ES-I3 (cell line): Measurements from ENCODE around the gene TRAP1.
A peak's percentile ranks its signal among the peaks of the same experiment; 100 is the strongest.

Experiments
- H3K36me3 ChIP-seq: 2 replicates; pipeline ENCODE4 v1.6.1; 2013; ENCODE audit warnings: mild to moderate bottlenecking, low read length, control low read depth, moderate library complexity; ENCODE audit not compliant: insufficient read depth
- H3K4me1 ChIP-seq: 2 replicates; pipeline ENCODE4 v1.6.1; 2013; ENCODE audit warnings: mild to moderate bottlenecking, control low read depth, low read length; ENCODE audit not compliant: insufficient read depth
- H3K9ac ChIP-seq: 2 replicates; pipeline ENCODE4 v1.6.1; 2013; ENCODE audit warnings: low read depth, mild to moderate bottlenecking, low read length, moderate library complexity
- H3K9me3 ChIP-seq: 2 replicates; pipeline ENCODE4 v1.6.1; 2013; ENCODE audit warnings: mild to moderate bottlenecking, low read length, moderate library complexity; ENCODE audit not compliant: control insufficient read depth, insufficient read depth

TRAP1 gene

GRCh38 chr16:3717235-3718018, at the start of gene TRAP1:
TSS of gene TRAP1 (minus strand) at chr16:3717524. CDS start at chr16:3717508, 16 bp downstream.
- H3K36me3 ChIP-seq: no peaks in the 10 kb centered on the region
- H3K9me3 ChIP-seq: no peaks in the 10 kb centered on the region
- peak within 1 kb of the TSS; percentile 87 for H3K9ac ChIP-seq
- H3K4me1 ChIP-seq: no peaks in the 10 kb centered on the region

- peaks cover 14% of the 10 kb centered on the region for H3K36me3 ChIP-seq
- no peaks in the 10 kb centered on the region for H3K4me1 ChIP-seq
Observed at GRCh38 chr16:3766177-3766576, 48.9 kb upstream of the TRAP1 start.

GRCh38 chr16:3764409-3764808, 47.1 kb upstream of the TRAP1 start:
- Histone ChIP-seq H3K9ac (no peak overlapping the region), H3K4me1 (no peaks in the 10 kb centered on the region), H3K9me3 (no peaks in the 10 kb centered on the region), H3K36me3 (peaks cover 10% of the 10 kb centered on the region)

More at GRCh38 chr16:3766177-3766576, 48.9 kb upstream of the TRAP1 start:
- Histone ChIP-seq H3K9ac (no peak overlapping the region), H3K9me3 (no peaks in the 10 kb centered on the region)

- Histone ChIP-seq H3K36me3 (peaks cover 9% of the 10 kb centered on the region), H3K4me1 (no peaks in the 10 kb centered on the region), H3K9ac (no peak overlapping the region), H3K9me3 (no peaks in the 10 kb centered on the region)
Observed at GRCh38 chr16:3762107-3762750, 44.9 kb upstream of the TRAP1 start.

- Histone ChIP-seq H3K9me3 (no peaks in the 10 kb centered on the region), H3K9ac (no peak overlapping the region), H3K4me1 (no peaks in the 10 kb centered on the region), H3K36me3 (peaks cover 12% of the 10 kb centered on the region)
Observed at GRCh38 chr16:3761375-3762106, 44.2 kb upstream of the TRAP1 start.

GRCh38 chr16:3760518-3760917, 43.2 kb upstream of the TRAP1 start:
- Histone ChIP-seq H3K9ac (no peak overlapping the region), H3K9me3 (no peaks in the 10 kb centered on the region), H3K36me3 (peaks cover 13% of the 10 kb centered on the region), H3K4me1 (no peaks in the 10 kb centered on the region)

GRCh38 chr16:3759736-3760135, 42.4 kb upstream of the TRAP1 start:
- Histone ChIP-seq H3K4me1 (no peaks in the 10 kb centered on the region), H3K9me3 (no peaks in the 10 kb centered on the region), H3K36me3 (peaks cover 13% of the 10 kb centered on the region), H3K9ac (no peak overlapping the region)

- H3K36me3 ChIP-seq: peaks cover 13% of the 10 kb centered on the region
- no peaks in the 10 kb centered on the region for H3K4me1 ChIP-seq
- H3K9me3 ChIP-seq: no peaks in the 10 kb centered on the region
- H3K9ac ChIP-seq: no peak overlapping the region
Observed at GRCh38 chr16:3756113-3756512, 38.8 kb upstream of the TRAP1 start.

- Histone ChIP-seq H3K9me3 (no peaks in the 10 kb centered on the region), H3K4me1 (no peaks in the 10 kb centered on the region), H3K36me3 (peaks cover 13% of the 10 kb centered on the region), H3K9ac (no peak overlapping the region)
Observed at GRCh38 chr16:3755249-3755648, 37.9 kb upstream of the TRAP1 start.

GRCh38 chr16:3754772-3755171, 37.4 kb upstream of the TRAP1 start:
- Histone ChIP-seq H3K9me3 (no peaks in the 10 kb centered on the region), H3K9ac (no peak overlapping the region), H3K4me1 (no peaks in the 10 kb centered on the region), H3K36me3 (peaks cover 13% of the 10 kb centered on the region)

- Histone ChIP-seq H3K4me1 (no peaks in the 10 kb centered on the region), H3K9ac (no peak overlapping the region), H3K9me3 (no peaks in the 10 kb centered on the region), H3K36me3 (peaks cover 13% of the 10 kb centered on the region)
Observed at GRCh38 chr16:3754081-3754703, 36.9 kb upstream of the TRAP1 start.

- no peaks in the 10 kb centered on the region for H3K9me3 ChIP-seq
- H3K9ac ChIP-seq: no peak overlapping the region
- no peaks in the 10 kb centered on the region for H3K4me1 ChIP-seq
- peaks cover 13% of the 10 kb centered on the region for H3K36me3 ChIP-seq
Observed at GRCh38 chr16:3752984-3753383, 35.7 kb upstream of the TRAP1 start.

GRCh38 chr16:3751878-3752277, 34.6 kb upstream of the TRAP1 start:
- Histone ChIP-seq H3K9me3 (no peaks in the 10 kb centered on the region), H3K36me3 (peaks cover 5% of the 10 kb centered on the region), H3K9ac (no peak overlapping the region), H3K4me1 (no peaks in the 10 kb centered on the region)

GRCh38 chr16:3748307-3748706, 31.0 kb upstream of the TRAP1 start:
- Histone ChIP-seq H3K9me3 (no peaks in the 10 kb centered on the region), H3K9ac (no peak overlapping the region), H3K36me3 (peaks cover 5% of the 10 kb centered on the region; the same call in 1 of the 2 replicates), H3K4me1 (no peaks in the 10 kb centered on the region)
